Tibial nerve (tissue), 4 donors: ENCODE data around the gene NR2F1-AS1.

Experiments used
- CTCF ChIP-seq, 5 experiments: fragments of 200-600 bp in 3 of 5; fragments of 450-650 bp in 2 of 5; sonication (generic) in 3 of 5; IDR thresholded peaks; one replicate each; pipeline ENCODE4 v1.5.1; 2016 to 2019; ENCODE audit warnings: antibody characterized with exemption in 5 of 5, mild to moderate bottlenecking in 3 of 5, moderate library complexity in 2 of 5
- EP300 ChIP-seq, 2 donors: sonication (generic); formaldehyde crosslinking; IDR thresholded peaks; one replicate each; pipeline ENCODE4 v1.6.1; 2017; ENCODE audit warnings: antibody characterized with exemption in 2 of 2, mild to moderate bottlenecking in 1 of 2
- POLR2A ChIP-seq, 2 donors: fragments of 450-650 bp; IDR thresholded peaks; one replicate each; pipeline ENCODE4 v1.6.1; 2017; ENCODE audit warnings: antibody characterized with exemption in 2 of 2, mild to moderate bottlenecking in 2 of 2, moderate library complexity in 2 of 2

GRCh38 chr5:93567424-93567823, 13.6 kb downstream of the NR2F1-AS1 start:
- TF ChIP-seq CTCF (IDR thresholded peaks at IDR 0.05) = no peak
- no peak for TF ChIP-seq POLR2A (IDR thresholded peaks at IDR 0.05)
- TF ChIP-seq EP300 (IDR thresholded peaks at IDR 0.05) = no peak
